ENCODE results near the gene CT45A9.
"Not testable (repeated sequence)": the region's sequence is repeated elsewhere in the genome, so short reads cannot be mapped to it uniquely, and the experiment has no call there.

The CT45A9 gene, protein sequence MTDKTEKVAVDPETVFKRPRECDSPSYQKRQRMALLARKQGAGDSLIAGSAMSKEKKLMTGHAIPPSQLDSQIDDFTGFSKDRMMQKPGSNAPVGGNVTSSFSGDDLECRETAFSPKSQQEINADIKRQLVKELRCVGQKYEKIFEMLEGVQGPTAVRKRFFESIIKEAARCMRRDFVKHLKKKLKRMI

DNA sequence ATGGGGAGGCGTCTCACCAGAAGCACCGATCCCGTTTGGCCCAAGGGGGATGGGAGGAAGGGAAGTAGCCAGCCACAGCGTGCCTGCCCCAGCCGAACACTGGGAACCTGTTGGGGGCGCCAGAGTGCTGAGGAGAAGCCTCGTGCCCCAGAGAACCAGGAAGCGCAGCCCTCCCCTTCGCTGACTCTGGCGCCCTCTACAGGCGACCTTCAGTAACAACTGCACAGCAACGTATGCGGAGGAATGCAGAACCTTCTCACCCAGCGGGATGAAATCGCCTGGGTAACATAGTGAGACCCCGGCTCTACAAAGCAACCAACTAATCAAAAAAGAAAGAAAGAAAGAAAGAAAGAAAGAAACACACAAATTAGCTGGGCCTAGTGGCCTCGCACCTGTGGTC lies at the start of gene CT45A9:
TSS of gene CT45A9 (minus strand) at position 101 of the 400 bp plus-strand sequence. CDS start 3,751 bp downstream, outside the sequence.
- DNase-seq, result not testable (repeated sequence)

DNA sequence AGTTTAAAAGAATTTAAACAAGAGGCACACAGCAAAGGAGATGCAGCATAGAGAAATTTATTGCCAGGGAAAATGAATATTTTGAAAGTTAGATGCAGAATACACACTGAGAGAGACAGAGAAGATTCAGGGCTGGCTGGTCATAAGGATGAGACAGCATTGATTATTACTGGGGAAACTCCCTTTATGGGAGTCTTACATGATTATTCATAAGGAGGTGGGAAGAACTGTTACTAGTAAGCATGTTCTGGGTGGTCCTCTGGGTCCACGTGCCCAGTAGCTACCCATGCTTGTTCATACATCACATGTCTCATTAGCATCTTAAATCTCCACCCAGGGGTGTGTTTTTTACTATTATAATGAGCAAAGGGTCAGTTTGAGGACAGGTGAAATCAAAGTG lies 48.9 kb upstream of the CT45A9 start:
- not testable (repeated sequence) for DNase-seq

DNA sequence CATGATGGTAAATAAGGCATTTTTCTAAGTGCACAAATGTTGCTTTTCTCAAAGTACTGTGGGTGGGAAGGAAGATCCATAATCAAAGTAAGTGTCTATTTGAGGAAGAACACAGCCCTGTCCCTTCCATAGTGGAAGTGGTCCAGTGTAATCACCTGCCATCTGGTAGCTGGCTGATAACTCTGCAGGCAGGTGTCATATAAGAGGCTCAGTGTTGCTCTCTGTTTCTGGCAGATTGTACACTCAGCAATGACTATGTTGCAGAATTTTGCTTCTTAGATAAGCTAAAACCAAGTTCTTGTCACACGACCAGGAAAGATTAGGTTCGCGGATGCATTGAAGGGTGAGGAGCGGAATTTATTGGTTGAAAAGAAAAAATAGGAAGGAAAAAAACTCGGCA lies 42.8 kb upstream of the CT45A9 start:
- no peak for DNase-seq

DNA sequence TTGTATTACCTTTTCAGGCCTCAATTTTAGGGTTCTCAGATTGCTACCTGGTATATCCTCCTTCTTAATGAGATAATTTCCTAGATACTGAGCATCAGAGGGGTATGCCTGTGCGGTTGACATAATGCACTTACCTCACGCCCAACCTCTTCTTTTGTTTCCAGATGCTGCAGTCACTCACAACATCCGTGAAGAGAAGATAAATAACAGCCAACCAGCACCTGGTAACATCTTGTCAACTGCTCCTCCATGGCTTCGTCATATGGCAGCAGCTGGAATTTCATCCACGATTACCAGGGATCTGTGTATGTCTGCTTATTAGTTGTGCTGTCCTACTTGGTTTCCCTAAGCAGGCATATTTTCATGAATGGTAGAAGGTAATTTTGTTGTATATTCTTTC lies 38.6 kb upstream of the CT45A9 start:
- DNase-seq, result no peak

DNA sequence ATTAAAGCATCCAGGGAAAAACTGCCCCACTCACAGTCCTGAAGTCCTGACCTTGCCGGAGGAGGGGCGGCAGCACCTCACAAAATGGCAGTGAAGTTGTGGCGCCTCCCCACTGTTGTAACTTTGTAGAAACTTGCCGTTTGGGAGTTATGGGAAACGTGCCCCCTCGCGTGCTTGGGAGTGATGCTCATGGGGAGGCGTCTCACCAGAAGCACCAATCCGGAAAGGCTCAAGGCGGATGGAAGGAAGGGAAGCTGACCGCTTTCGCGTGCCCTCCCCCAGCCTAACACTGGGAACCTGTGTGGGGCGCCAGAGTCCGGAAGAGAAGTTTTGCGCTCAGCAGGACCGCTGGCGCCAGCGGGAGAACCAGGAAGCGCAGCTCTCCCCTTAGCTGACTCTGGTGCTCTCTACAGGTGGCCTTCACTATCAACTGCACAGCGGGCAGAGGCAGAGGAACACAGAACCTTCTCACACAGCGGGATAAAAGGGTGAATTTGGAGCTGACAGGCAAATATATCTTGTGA lies 21.7 kb upstream of the CT45A9 start, which contains the start of the genes CT45A10 and SAGE1:
TSS of gene CT45A10 (minus strand) at position 151 of the 524 bp plus-strand sequence. CDS start 8,100 bp downstream, outside the sequence.
TSS of gene SAGE1 (plus strand) at position 423 of the 524 bp plus-strand sequence. CDS start 2,527 bp downstream, outside the sequence.
- no peak for DNase-seq

DNA sequence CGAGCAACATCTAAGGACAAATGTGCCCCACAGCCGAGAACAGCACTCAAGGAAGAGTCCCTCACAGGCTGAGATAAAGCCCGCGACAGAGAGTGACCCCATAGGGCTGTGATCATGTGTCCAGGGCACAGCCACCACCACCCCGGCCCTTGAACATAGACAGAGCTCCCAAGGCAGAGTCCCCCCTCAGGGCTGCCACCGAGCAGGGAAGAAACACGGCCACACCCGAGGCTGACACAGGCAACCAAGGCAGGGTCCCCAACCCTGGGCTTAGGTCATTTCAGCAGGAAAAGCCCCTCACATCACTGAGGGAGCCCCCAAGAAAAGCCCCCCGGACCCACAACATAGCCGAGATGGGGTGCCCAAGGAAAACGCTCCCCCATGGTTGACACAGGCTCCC lies 21.2 kb upstream of the CT45A9 start:
- no peak for DNase-seq

DNA sequence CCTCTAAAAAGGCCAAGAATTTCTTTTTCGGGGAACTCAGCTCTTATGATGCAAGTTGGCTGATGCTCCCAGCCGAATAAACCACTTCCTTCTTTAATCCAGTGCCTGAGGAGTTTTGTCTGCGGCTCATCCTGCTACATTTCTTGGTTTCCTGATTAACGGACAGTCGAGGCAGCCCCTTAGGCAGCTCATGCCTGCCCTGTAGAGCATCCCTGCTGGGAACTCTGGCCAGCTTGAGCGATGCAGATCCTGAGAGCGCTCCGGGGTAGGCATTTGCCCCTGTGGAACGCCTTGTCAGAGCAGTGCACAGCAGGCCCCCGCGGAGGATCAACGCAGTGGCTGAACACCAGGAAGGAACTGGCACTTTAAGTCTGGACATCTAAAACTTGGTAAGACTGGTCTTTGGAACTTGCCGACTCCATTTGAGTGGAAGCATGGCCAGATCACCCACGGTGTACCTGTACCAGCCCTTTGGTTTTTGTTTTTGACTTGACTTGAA lies 18.5 kb upstream of the CT45A9 start:
- DNase-seq, result no peak

DNA sequence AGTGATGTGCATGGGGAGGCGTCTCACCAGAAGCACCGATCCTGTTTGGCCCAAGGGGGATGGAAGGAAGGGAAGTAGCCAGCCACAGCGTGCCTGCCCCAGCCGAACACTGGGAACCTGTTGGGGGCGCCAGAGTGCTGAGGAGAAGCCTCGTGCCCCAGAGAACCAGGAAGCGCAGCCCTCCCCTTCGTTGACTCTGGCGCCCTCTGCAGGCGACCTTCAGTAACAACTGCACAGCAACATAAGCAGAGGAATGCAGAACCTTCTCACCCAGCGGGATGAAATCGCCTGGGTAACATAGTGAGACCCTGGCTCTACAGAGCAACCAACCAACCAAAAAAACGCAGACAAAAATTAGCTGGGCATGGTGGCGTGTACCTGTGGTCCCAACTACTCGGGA lies 17.4 kb upstream of the CT45A9 start:
- DNase-seq, result not testable (repeated sequence)

DNA sequence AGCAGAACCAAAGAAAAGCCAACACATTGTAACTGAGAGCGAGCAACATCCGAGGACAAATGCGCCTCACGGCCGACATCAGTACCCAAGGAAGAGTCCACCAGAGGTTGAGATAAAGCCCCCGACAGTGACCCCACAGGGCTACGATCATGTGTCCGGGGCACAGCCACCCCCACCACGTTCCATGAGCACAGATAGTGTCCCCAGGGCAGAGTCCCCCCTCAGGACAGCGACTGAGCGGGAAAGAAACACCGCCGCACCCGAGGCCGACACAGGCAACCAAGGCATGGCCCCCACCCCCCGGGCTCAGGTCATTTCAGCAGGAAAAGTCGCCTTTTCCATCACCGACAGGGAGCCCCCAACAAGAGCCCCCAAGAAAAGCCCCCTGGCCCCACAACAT lies 16.6 kb upstream of the CT45A9 start:
- DNase-seq, result not testable (repeated sequence)

DNA sequence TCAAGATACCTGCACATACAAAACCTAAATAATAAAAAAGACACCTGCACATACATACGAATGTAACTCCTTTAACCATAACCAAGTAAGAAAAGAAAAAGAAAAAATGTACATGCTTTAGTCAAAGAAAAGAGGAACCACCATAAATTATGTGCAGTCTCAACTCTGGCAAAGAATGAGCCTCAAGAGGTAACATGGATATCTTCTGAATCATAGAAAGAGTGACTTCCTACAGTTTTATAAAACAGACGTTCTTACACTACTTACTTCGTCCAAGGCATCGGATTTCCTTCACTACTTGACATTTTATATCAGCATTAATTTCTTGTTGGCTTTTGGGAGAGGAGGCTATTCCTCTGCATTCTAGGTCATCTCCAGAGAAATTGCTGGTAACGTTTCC lies 11.1 kb upstream of the CT45A9 start:
- not testable (repeated sequence) for DNase-seq

DNA sequence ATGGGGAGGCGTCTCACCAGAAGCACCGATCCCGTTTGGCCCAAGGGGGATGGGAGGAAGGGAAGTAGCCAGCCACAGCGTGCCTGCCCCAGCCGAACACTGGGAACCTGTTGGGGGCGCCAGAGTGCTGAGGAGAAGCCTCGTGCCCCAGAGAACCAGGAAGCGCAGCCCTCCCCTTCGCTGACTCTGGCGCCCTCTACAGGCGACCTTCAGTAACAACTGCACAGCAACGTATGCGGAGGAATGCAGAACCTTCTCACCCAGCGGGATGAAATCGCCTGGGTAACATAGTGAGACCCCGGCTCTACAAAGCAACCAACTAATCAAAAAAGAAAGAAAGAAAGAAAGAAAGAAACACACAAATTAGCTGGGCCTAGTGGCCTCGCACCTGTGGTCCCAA lies 17.2 kb downstream of the CT45A9 start, which contains the start of gene CT45A8:
TSS of gene CT45A8 (minus strand) at position 101 of the 400 bp plus-strand sequence. CDS start 3,755 bp downstream, outside the sequence.
- DNase-seq, result not testable (repeated sequence)

DNA sequence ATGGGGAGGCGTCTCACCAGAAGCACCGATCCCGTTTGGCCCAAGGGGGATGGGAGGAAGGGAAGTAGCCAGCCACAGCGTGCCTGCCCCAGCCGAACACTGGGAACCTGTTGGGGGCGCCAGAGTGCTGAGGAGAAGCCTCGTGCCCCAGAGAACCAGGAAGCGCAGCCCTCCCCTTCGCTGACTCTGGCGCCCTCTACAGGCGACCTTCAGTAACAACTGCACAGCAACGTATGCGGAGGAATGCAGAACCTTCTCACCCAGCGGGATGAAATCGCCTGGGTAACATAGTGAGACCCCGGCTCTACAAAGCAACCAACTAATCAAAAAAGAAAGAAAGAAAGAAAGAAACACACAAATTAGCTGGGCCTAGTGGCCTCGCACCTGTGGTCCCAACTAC lies 34.4 kb downstream of the CT45A9 start, which contains the start of gene CT45A7:
TSS of gene CT45A7 (minus strand) at position 101 of the 400 bp plus-strand sequence. CDS start 3,747 bp downstream, outside the sequence.
- not testable (repeated sequence) for DNase-seq

DNA sequence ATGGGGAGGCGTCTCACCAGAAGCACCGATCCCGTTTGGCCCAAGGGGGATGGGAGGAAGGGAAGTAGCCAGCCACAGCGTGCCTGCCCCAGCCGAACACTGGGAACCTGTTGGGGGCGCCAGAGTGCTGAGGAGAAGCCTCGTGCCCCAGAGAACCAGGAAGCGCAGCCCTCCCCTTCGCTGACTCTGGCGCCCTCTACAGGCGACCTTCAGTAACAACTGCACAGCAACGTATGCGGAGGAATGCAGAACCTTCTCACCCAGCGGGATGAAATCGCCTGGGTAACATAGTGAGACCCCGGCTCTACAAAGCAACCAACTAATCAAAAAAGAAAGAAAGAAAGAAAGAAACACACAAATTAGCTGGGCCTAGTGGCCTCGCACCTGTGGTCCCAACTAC lies 51.7 kb downstream of the CT45A9 start, which contains the start of gene CT45A2:
TSS of gene CT45A2 (minus strand) at position 101 of the 400 bp plus-strand sequence. CDS start 3,747 bp downstream, outside the sequence.
- not testable (repeated sequence) for DNase-seq
